Endothelial cell (in vitro differentiated cells): Measurements from ENCODE around the gene APEH. TPM values are rescaled to one million over a fixed set of nuclear protein-coding genes. Genes with fewer than 3 reads are reported as not detected.
A peak's percentile ranks its signal among the peaks of the same experiment; 100 is the strongest.
"Not testable (repeated sequence)": the region's sequence is repeated elsewhere in the genome, so short reads cannot be mapped to it uniquely, and the experiment has no call there.

Source experiments
- DNase-seq: peaks from one replicate; pipeline ENCODE4 v3.0.0; 2021; ENCODE audit warnings: low spot score
- H3K27ac Mint-ChIP-seq: one replicate; pipeline ENCODE4 v1.8.0; 2021; ENCODE audit warnings: mixed read lengths, inconsistent platforms; ENCODE audit not compliant: unreplicated experiment
- H3K27me3 Mint-ChIP-seq: one replicate; pipeline ENCODE4 v1.8.0; 2021; ENCODE audit warnings: mild to moderate bottlenecking, moderate library complexity, mixed read lengths, inconsistent platforms; ENCODE audit not compliant: unreplicated experiment
- H3K36me3 Mint-ChIP-seq: one replicate; pipeline ENCODE4 v1.8.0; 2021; ENCODE audit warnings: mild to moderate bottlenecking, low read depth, mixed read lengths, inconsistent platforms; ENCODE audit not compliant: unreplicated experiment
- H3K4me1 Mint-ChIP-seq: one replicate; pipeline ENCODE4 v1.8.0; 2021; ENCODE audit warnings: mild to moderate bottlenecking, mixed read lengths, inconsistent platforms; ENCODE audit not compliant: unreplicated experiment
- H3K4me3 Mint-ChIP-seq: one replicate; pipeline ENCODE4 v1.8.0; 2021; ENCODE audit warnings: mild to moderate bottlenecking, mixed read lengths, inconsistent platforms; ENCODE audit not compliant: unreplicated experiment
- H3K9me3 Mint-ChIP-seq: one replicate; pipeline ENCODE4 v1.8.0; 2021; ENCODE audit warnings: mixed read lengths, inconsistent platforms; ENCODE audit not compliant: unreplicated experiment
- CTCF ChIP-seq: fragments of 200-600 bp; sonication (generic); IDR thresholded peaks from one replicate; pipeline ENCODE4 v1.5.0; 2021; ENCODE audit warnings: antibody characterized with exemption; ENCODE audit not compliant: unreplicated experiment
- total RNA-seq: library from RNA; stranded (reverse); fragmentation: NEBNext Ultra II Directional; extraction: Animal tissue kit (Norgen Biotek cat#: 25700); gene quantifications from one replicate; pipeline ENCODE4 v1.2.1, GENCODE V29; 2021; ENCODE audit not compliant: unreplicated experiment

Gene APEH
- total RNA-seq, 1 donor from 2014 or later = 71.1 TPM

DNA sequence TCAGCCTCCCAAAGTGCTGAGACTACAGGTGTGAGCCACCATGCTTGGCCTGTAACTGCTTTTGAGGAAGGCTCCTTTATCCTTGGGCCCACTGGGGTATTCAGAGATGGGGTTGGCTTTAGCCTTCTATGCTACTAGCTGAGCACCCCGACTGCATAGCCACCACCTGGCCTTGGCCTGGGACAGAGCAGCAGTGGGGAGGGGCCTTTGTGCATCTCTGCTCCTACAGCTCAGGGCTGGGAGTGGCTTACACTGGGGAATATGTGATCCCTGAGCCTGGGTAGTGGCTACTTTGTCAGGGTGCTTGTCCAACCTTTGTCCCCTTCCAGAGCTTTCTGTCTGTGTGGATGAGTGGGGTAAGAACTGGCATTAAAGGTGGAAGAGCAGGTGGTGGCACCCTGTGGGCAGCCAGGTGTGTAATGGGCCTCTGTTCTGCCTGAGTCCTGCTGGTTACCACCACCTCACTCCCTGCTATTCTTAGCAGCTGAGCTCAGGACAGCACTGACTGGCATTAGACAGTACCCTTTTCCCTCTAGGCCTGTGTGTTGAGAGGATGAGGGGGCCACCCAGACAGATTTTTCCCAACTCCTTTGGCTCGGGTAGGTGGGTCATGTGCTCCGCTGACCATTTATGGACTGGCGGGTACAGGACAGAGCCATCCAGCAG, 21.3 kb downstream of the APEH start:
- not testable (repeated sequence) for H3K9me3 Mint-ChIP-seq, DNase-seq, H3K36me3 Mint-ChIP-seq, H3K4me1 Mint-ChIP-seq, H3K27me3 Mint-ChIP-seq, H3K27ac Mint-ChIP-seq, H3K4me3 Mint-ChIP-seq

DNA sequence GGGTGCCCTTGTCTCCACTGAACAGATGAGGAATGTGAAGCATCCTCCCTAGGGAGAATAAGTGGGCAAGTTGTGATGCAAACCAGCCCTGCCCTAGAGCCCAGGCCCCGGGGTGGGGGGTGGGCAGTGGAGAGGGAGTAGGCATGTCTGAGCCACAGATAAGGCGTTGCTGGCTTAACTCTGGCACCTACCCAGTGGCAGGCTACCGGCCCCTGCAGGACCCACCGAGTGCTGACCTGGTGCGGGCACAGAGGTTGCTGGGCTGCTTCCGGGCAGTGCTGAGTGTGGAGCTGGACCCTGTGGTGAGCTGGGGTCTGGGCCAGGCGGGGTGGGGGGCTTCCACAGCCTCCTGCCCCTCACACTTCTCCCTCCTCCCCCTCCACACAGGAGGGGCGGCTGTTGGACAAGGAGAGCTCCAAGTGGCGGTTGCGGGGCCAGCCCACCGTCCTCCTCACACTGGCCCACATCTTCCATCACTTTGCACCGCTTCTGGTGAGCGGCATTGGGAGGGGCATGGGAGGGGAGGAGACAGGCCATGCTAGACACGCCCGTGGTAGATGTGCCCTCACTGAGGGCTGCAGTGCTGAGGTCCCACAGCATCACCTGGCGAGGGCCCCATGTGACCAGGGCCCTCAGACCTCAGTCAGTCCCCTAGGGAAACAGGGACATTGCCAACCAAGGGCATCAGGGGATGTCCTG, 25.3 kb downstream of the APEH start:
- DNase-seq = no peak
- no peak overlapping the region for H3K4me3 Mint-ChIP-seq
- H3K36me3 Mint-ChIP-seq = no peaks in the 10 kb centered on the region
- peaks cover 10% of the 10 kb centered on the region for H3K4me1 Mint-ChIP-seq
- no peaks in the 10 kb centered on the region for H3K9me3 Mint-ChIP-seq
- H3K27ac Mint-ChIP-seq = no peak overlapping the region
- peaks cover 13% of the 10 kb centered on the region for H3K27me3 Mint-ChIP-seq
- TF ChIP-seq CTCF = no peak

GRCh38 chr3:49700014-49700413, 25.9 kb downstream of the APEH start:
- Mint-ChIP-seq H3K27me3 (peaks cover 14% of the 10 kb centered on the region), H3K27ac (no peak overlapping the region)
- no peak for TF ChIP-seq CTCF

GRCh38 chr3:49700453-49701128, 26.4 kb downstream of the APEH start:
- no peak for TF ChIP-seq CTCF
- Mint-ChIP-seq H3K27me3 (peaks cover 14% of the 10 kb centered on the region), H3K27ac (no peak overlapping the region), H3K4me3 (no peak overlapping the region), H3K9me3 (no peaks in the 10 kb centered on the region), H3K4me1 (peaks cover 11% of the 10 kb centered on the region), H3K36me3 (no peaks in the 10 kb centered on the region)
- no peak for DNase-seq

More at GRCh38 chr3:49700014-49700413, 25.9 kb downstream of the APEH start:
- no peak for DNase-seq
- H3K36me3 Mint-ChIP-seq = no peaks in the 10 kb centered on the region
- peaks cover 11% of the 10 kb centered on the region for H3K4me1 Mint-ChIP-seq
- H3K9me3 Mint-ChIP-seq = no peaks in the 10 kb centered on the region
- H3K4me3 Mint-ChIP-seq = no peak overlapping the region

DNA sequence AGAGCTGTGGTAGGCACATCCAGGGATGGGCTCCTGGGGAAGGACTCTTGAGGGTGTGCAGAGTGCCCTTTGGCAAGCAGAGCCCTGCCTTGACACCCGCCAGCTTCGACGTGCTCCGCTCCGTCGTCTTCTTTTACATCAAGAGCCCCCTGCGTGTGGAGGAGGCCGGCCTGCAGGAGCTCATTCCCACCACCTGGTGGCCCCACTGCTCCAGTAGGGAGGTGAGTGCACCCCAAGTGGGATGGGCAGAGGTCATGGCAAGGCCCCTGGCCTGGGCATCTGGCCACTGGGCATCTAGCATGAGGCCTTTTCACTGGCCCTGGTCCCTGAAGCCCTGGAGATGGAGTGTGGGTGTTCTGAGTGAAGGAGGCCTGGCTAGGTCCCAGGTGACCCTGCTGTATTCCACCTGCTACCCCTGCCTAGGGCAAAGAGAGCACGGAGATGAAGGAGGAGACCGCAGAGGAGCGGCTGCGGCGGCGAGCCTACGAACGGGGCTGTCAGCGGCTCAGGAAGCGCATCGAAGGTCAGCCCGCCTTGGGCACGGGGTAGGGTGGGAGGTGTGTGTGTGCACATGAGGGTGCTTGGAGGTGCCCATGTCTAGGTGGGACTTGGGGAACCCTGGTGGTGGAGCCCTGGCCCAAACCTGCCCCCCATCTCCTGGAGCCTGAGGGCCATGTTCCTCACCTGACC, 27.4 kb downstream of the APEH start:
- H3K36me3 Mint-ChIP-seq = no peaks in the 10 kb centered on the region
- peak; percentile 57 for DNase-seq
- peak; percentile 46 for TF ChIP-seq CTCF
- no peak overlapping the region for H3K27ac Mint-ChIP-seq
- H3K27me3 Mint-ChIP-seq = peaks cover 12% of the 10 kb centered on the region
- no peaks in the 10 kb centered on the region for H3K9me3 Mint-ChIP-seq
- H3K4me1 Mint-ChIP-seq = peaks cover 11% of the 10 kb centered on the region
- H3K4me3 Mint-ChIP-seq = peak overlapping the region; percentile 31
